Ectodermal cell (in vitro differentiated cells): ENCODE results near the gene RBM33.

ENCODE experiments used
- H3K27ac ChIP-seq: 2 replicates; pipeline ENCODE4 v1.7.0; 2013; ENCODE audit warnings: mild to moderate bottlenecking, low read depth, low read length; ENCODE audit not compliant: insufficient read depth, poor library complexity, severe bottlenecking
- H3K27me3 ChIP-seq: 2 replicates; pipeline ENCODE4 v1.7.0; 2013; ENCODE audit warnings: mild to moderate bottlenecking, low read length; ENCODE audit not compliant: insufficient read depth, control insufficient read depth, poor library complexity, severe bottlenecking
- H3K36me3 ChIP-seq: one replicate; pipeline ENCODE4 v1.7.0; 2013; ENCODE audit warnings: low read length; ENCODE audit not compliant: control insufficient read depth, insufficient read depth
- H3K4me1 ChIP-seq: one replicate; pipeline ENCODE4 v1.7.0; 2013; ENCODE audit warnings: low read length; ENCODE audit not compliant: control insufficient read depth, insufficient read depth
- H3K4me3 ChIP-seq: 2 replicates; pipeline ENCODE4 v1.7.0; 2013; ENCODE audit warnings: low read depth, low read length, control low read depth; ENCODE audit not compliant: insufficient read depth
- H3K9me3 ChIP-seq: 2 replicates; pipeline ENCODE4 v1.7.0; 2013; ENCODE audit warnings: mild to moderate bottlenecking, low read length, moderate library complexity; ENCODE audit not compliant: control insufficient read depth
- WGBS, 2 experiments: methylation state at CpG; one replicate each; pipeline ENCODE4 v1.1.7; 2013; ENCODE audit warnings: missing lambda C conversion rate in 2 of 2; 5-methylcytosine and 5-hydroxymethylcytosine counted together

Gene RBM33

GRCh38 chr7:155804897-155805825 lies 160.7 kb downstream of the RBM33 start:
- Histone ChIP-seq H3K4me3 (peak overlapping the region; percentile 28), H3K9me3 (no peaks in the 10 kb centered on the region), H3K27me3 (peaks cover 100% of the 10 kb centered on the region), H3K4me1 (peaks cover 29% of the 10 kb centered on the region), H3K27ac (no peak overlapping the region), H3K36me3 (no peaks in the 10 kb centered on the region)
- 0 to 1% methylated on average over 91 of the region's 91 CpGs for WGBS, 2 experiments

GRCh38 chr7:155805826-155806095 lies 161.3 kb downstream of the RBM33 start:
- Histone ChIP-seq H3K4me3 (peak overlapping the region; percentile 25), H3K9me3 (no peaks in the 10 kb centered on the region), H3K36me3 (no peaks in the 10 kb centered on the region), H3K27ac (no peak overlapping the region), H3K27me3 (peaks cover 100% of the 10 kb centered on the region), H3K4me1 (peaks cover 29% of the 10 kb centered on the region)
- WGBS, 2 experiments = 2 to 4% methylated on average over 18 of the region's 18 CpGs

DNA sequence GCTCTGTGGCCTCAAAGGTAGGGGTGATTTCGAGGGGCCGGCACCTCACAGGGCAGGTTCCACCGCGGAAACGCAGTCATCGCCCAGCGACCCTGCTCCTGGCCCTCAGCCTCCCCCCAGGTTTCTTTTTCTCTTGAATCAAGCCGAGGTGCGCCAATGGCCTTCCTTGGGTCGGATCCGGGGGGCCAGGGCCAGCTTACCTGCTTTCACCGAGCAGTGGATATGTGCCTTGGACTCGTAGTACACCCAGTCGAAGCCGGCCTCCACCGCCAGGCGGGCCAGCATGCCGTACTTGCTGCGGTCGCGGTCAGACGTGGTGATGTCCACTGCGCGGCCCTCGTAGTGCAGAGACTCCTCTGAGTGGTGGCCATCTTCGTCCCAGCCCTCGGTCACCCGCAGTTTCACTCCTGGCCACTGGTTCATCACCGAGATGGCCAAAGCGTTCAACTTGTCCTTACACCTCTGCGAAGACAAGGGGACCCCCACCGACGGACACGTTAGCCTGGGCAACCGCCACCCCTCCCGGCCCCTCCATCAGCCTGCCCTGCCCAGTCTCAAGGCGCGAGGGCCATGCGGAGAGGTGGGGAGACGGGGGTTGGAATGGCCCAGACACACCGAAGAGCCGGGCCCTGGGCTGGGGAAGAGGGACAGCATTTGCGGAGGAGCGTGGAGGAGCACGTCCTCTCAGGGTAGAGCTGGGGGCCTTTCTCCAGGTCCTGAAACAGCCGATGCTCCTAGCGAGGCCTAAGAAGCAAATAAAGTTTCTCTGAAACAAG lies 161.8 kb downstream of the RBM33 start:
- peak overlapping the region; percentile 25 for H3K4me3 ChIP-seq
- no peak overlapping the region for H3K27ac ChIP-seq
- H3K27me3 ChIP-seq = peaks cover 100% of the 10 kb centered on the region
- H3K36me3 ChIP-seq = no peaks in the 10 kb centered on the region
- 21 to 30% methylated on average over 47 of the region's 47 CpGs for WGBS, 2 experiments
- peaks cover 29% of the 10 kb centered on the region for H3K4me1 ChIP-seq
- H3K9me3 ChIP-seq = no peaks in the 10 kb centered on the region

GRCh38 chr7:155807065-155807671 lies 162.7 kb downstream of the RBM33 start:
- 6% methylated on average over 17 to 19 of the region's 19 CpGs for WGBS, 2 experiments
- Histone ChIP-seq H3K4me3 (no peak overlapping the region), H3K36me3 (no peaks in the 10 kb centered on the region), H3K9me3 (no peaks in the 10 kb centered on the region), H3K4me1 (peaks cover 29% of the 10 kb centered on the region), H3K27me3 (peaks cover 100% of the 10 kb centered on the region), H3K27ac (no peak overlapping the region)

DNA sequence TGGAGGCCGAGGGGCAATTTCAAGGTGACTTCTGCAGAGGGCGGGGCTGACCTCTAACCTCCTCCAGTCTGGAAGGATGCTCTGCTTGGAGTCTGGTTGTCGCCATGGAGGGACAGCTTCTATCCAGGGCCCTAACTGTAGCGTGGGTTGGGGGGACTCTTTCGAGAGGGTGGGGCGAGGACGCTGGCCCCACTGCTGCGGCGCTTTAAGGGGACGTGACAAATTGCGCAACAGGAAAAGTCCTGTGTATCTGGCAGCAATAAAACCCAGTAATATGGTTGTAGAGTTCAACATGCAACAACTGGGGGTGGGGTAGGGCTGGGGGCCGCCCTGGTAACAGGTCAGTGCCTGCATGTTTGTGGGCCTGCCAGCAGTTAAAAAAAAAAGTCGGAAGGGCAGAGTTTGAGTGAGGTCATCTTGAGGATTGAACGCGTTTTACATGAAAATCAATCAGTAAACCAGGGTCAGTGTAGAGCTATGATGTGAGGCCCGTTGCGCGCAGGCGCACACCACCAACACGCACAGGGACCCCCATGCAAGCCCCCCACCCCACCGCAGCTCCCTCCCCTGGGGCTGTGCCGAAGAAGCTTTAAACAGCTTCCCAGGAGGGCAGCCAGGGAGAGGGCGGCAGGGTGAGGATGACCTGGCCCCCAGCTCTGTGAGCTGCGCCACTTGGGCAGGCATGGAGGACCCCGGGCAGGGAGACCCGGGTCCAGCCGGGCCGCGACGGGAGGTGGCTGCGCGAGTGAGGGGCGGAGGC lies 163.5 kb downstream of the RBM33 start:
- Histone ChIP-seq H3K4me1 (peaks cover 29% of the 10 kb centered on the region), H3K27ac (no peak overlapping the region), H3K9me3 (no peaks in the 10 kb centered on the region), H3K27me3 (peaks cover 100% of the 10 kb centered on the region), H3K36me3 (no peaks in the 10 kb centered on the region), H3K4me3 (peak overlapping the region; percentile 24)
- 9 to 10% methylated on average over 33 of the region's 33 CpGs for WGBS, 2 experiments

- peaks cover 29% of the 10 kb centered on the region for H3K4me1 ChIP-seq
- no peak overlapping the region for H3K27ac ChIP-seq
- H3K27me3 ChIP-seq = peaks cover 100% of the 10 kb centered on the region
- 0 to 1% methylated on average over 64 of the region's 64 CpGs for WGBS, 2 experiments
- peak overlapping the region; percentile 24 for H3K4me3 ChIP-seq
- no peaks in the 10 kb centered on the region for H3K36me3 ChIP-seq
- H3K9me3 ChIP-seq = no peaks in the 10 kb centered on the region
Observed at GRCh38 chr7:155808549-155809331, 164.3 kb downstream of the RBM33 start.

DNA sequence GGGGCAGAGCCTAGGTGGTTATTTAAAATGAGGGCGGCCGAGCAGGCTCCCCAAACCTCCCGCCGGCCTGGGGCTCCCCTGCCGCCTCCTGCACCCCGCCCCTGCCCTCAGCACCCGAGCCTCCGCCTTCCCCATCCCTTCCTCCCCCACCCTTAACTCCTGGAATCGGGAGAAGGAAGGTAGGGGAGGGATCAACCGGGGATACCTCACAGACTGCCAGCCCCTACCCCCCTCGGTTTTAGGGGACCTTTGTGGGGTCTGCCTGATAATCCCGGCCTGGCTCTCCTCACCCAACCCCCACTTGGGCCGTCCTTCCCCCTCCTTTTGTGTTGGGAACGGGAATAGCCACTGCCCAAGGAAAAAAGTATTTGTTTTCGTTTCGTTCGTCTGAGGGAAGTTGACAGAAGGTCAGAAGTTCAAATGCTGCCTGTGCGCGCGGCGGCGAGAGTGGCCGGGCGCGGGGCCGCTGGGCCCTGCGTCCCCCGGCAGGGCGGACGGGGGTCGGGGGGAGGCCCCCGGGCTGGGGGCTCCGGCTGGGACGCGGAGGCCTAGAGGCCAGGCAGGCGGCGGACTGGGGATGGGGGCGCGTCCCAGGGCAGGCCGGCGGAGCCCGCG lies 165.0 kb downstream of the RBM33 start:
- H3K36me3 ChIP-seq = no peaks in the 10 kb centered on the region
- 1% methylated on average over 42 to 43 of the region's 43 CpGs for WGBS, 2 experiments
- H3K4me1 ChIP-seq = peaks cover 29% of the 10 kb centered on the region
- H3K27ac ChIP-seq = no peak overlapping the region
- H3K4me3 ChIP-seq = peak overlapping the region; percentile 24
- H3K9me3 ChIP-seq = no peaks in the 10 kb centered on the region
- H3K27me3 ChIP-seq = peaks cover 100% of the 10 kb centered on the region

GRCh38 chr7:155809947-155810769 lies 165.7 kb downstream of the RBM33 start:
- 1% methylated on average over 69 of the region's 69 CpGs for WGBS, 2 experiments
- no peak overlapping the region for H3K27ac ChIP-seq
- H3K4me3 ChIP-seq = peak overlapping the region; percentile 16

More at GRCh38 chr7:155809947-155810769, 165.7 kb downstream of the RBM33 start:
- peaks cover 29% of the 10 kb centered on the region for H3K4me1 ChIP-seq
- no peaks in the 10 kb centered on the region for H3K36me3 ChIP-seq
- peaks cover 100% of the 10 kb centered on the region for H3K27me3 ChIP-seq
- no peaks in the 10 kb centered on the region for H3K9me3 ChIP-seq
